NOMO-1 treated with dmso at 0.1 percent for 144 hours (cell line): ENCODE data around the gene GOLGA8S.
"Not testable (repeated sequence)": the region's sequence is repeated elsewhere in the genome, so short reads cannot be mapped to it uniquely, and the experiment has no call there.

Experiments used
- DNase-seq: peaks from one replicate; lab custom pipeline; 2025; ENCODE audit not compliant: unreplicated experiment; lab: John Stamatoyannopoulos, UW

The GOLGA8S gene

GRCh38 chr15:23354448-23354847 lies at the start of gene GOLGA8S:
GOLGA8S (plus strand) TSS chr15:23354748; CDS start chr15:23354810, 62 bp downstream.
- not testable (repeated sequence) for DNase-seq

GRCh38 chr15:23304805-23305204 lies 49.7 kb upstream of the GOLGA8S start:
- not testable (repeated sequence) for DNase-seq

DNA sequence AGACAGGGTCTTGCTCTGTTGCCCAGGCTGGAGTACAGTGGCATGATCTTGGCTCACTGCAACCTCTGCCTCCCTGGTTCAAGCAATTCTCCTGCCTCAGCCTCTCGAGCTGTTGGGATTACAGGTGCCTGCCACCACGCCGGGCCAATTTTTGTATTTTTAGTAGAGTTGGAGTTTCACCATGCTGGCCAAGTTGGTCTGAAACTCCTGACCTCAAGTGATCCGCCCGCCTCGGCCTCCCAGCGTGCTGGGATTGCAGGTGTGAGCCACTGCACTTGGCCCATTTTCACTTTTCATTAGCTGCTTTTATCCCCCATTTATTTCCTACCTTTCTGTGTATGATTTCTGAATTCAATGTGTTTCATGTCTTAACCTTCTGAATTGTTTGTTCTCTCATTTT lies 48.6 kb upstream of the GOLGA8S start:
- not testable (repeated sequence) for DNase-seq

- not testable (repeated sequence) for DNase-seq
Measured at GRCh38 chr15:23311233-23311632, 43.3 kb upstream of the GOLGA8S start.

GRCh38 chr15:23334096-23334495 lies 20.5 kb upstream of the GOLGA8S start, which contains the start of gene GOLGA6L26:
GOLGA6L26 (minus strand) TSS chr15:23334196; CDS start chr15:23334135, 61 bp downstream.
- not testable (repeated sequence) for DNase-seq

GRCh38 chr15:23362622-23363021 lies 8.1 kb downstream of the GOLGA8S start:
- not testable (repeated sequence) for DNase-seq

DNA sequence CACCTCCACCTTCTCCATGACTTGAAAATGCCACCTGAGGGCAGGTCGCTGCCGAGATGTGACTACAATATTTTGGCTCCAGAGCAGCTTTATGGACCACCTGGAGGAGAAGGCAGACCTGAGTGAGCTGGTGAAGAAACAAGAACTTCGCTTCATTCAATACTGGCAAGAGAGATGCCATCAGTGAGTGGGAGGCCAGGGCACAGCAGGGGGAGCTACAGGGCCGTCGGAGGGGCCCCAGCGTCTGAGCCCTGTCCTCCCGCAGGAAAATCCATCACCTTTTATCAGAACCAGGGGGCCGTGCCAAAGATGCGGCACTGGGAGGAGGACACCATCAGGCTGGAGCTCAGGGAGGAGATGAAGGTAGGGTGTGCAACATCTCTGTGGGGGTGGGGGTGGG lies 9.7 kb downstream of the GOLGA8S start:
- DNase-seq, result not testable (repeated sequence)

DNA sequence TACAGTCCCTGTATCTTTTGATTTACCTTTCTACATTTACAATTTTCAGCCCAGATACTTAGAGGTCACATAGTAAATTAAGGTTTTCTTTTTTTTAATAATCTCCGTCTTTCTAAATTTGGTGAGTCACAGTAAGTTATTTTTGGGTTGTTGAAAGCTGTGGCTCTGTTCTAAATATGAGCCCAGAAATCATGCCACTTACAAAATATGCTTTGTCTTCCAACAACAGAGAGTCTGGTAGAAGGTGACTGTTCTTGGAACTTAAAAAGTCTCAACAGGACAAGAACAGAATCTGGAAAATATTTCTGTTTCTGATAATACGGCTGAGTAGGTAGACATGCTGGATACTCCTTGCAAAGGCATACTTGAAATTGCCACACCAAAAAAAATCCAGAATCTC lies 16.0 kb downstream of the GOLGA8S start:
- DNase-seq, result no peak

GRCh38 chr15:23371134-23371533 lies 16.6 kb downstream of the GOLGA8S start:
- DNase-seq, result not testable (repeated sequence)

DNA sequence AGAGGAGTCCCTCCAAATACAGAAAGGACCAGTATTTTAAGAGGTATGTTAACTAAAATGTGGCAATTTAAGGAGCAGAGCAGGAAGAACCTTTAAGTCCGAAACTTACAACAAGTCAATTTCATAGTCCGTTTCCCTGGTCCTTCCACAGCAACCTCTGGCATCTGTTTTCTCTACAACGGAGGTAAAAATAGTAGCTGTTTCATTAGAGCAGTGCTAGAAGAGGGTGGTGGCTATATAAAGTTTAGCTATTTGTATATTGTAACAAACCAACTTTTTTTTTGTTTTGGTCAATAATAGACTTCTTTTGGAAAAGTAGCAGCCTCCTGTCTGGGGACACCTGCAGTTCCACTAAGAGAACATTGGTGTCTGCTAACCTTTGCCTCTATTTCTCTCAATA lies 17.3 kb downstream of the GOLGA8S start:
- DNase-seq, result not testable (repeated sequence)

- no peak for DNase-seq
Measured at GRCh38 chr15:23372284-23372683, 17.7 kb downstream of the GOLGA8S start.

DNA sequence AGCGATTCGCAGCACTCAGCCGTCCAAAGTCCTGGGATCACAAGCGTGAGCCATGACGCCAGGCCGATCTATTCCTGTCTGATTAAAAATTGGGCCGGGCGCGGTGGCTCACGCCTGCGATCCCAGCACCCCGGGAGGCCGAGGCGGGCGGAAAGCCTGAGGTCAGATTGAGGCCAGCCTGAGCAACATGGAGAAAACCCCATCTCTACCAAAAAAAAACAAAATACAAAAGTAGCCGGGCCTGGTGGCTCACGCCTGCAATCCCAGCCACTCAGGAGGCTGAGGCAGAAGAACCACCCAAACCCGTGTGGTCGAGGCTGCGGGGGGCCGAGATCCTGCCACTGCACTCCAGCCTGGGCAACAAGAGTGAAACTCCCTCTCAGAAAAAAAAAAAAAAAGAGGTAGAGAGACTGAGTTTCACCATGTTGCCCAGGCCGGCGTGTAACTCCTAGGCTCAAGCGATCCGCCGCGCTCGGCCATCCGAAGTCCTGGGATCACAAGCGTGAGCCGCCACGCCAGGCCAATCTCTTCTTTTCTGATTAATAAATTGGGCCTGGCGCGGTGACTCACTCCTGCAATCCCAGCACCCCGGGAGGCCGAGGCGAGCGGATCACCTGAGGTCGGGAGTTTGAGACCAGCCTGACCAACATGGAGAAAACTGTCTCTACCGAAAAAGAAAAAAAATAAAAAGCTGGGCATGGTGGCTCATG lies 18.5 kb downstream of the GOLGA8S start:
- DNase-seq, result not testable (repeated sequence)

- not testable (repeated sequence) for DNase-seq
Measured at GRCh38 chr15:23374226-23374625, 19.7 kb downstream of the GOLGA8S start.

DNA sequence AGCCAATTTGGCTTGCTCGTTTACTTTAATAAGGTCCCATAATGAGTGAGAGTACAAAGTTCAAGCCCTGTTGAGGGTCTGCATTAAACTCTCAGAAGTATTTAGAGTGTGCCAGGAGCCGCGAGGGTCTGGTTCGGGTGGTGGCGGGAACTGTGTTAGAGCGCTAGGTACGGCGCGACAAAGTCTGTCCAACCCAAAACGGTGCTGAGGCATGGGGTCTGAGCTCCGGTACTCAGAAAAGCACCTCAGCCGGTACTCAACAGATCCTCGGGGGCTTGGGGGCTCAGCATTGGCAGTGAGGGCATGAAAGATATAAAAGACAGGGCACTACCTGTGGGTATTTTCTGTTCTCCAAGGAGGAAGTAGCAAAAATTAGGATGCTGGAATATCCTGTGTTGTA lies 24.4 kb downstream of the GOLGA8S start:
- DNase-seq, result not testable (repeated sequence)

GRCh38 chr15:23380700-23381099 lies 26.2 kb downstream of the GOLGA8S start:
- DNase-seq, result not testable (repeated sequence)

- not testable (repeated sequence) for DNase-seq
Measured at GRCh38 chr15:23381192-23381591, 26.6 kb downstream of the GOLGA8S start.

- no peak for DNase-seq
Measured at GRCh38 chr15:23384371-23384770, 29.8 kb downstream of the GOLGA8S start.

DNA sequence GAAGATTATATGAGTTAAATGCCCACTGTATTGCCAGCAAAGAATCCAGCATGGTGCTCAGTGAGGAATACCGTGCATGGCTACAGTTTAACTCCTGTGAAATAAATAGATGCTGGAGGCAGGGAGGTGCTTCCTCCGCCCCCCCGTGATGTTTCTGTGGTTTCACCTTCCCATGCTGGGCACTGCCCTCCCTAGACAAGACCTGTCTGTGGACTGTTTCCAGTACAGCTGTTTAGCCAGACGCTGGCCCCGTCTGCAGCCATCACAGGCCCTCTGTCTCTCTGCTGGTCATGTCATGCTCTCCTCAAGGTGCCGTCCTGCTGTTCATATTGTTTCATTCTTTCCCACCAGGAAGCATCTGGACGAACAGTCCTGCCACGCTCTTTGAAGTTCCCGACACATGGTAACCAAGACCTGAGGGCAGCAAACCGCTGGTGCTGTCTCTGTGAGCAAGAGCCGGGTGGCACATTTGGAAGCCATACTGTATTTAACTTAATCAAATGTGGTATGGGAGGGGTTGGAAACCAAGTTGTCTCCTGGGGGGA lies 31.4 kb downstream of the GOLGA8S start:
- DNase-seq, result no peak

DNA sequence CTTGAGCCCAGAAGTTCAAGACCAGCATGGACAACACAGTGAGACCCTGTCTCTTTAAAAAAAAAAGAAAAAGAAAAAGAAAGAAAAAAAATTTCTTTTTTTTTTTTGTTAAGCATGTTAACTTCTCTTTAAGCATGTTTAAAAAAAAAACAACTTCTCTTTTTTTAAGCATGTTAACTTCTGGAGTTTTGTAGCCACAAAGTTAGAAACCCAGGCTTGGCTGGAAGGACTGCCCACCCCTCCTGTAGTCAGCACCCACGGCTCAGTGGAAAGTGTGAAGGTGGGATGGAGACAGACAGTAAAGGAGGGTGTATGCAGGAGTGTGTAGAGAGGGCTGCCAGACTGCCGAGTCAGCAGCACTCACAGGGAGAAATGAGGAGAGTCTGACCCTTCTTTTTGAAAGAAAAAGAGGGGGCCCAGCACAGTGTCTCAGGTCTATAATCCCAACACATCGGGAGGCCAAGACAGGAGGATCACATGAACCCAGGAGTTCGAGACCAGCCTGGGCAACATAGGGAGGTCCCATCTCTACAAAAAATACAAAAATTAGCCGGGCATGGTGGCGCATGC lies 33.2 kb downstream of the GOLGA8S start:
- DNase-seq, result no peak

- no peak for DNase-seq
Measured at GRCh38 chr15:23395030-23395692, 40.6 kb downstream of the GOLGA8S start.

DNA sequence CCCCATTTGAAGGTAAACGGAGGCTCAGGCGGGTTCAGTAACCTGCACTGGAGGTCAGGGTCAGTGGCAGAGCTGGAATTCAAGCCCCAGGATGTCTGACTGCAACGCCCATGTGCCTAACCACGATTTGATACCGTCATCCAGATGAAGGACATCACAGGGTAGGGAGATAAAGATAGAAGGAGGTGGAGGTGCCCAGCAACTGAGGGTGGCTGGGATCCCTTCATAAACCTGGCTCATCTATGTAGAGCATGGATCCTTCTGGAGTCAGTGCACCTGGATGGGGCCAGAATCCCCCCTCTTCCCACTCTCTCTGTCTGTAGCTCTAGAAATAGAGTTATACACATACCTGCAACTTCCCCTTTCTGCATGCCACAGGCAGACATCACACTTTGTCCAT lies 41.3 kb downstream of the GOLGA8S start:
- no peak for DNase-seq

DNA sequence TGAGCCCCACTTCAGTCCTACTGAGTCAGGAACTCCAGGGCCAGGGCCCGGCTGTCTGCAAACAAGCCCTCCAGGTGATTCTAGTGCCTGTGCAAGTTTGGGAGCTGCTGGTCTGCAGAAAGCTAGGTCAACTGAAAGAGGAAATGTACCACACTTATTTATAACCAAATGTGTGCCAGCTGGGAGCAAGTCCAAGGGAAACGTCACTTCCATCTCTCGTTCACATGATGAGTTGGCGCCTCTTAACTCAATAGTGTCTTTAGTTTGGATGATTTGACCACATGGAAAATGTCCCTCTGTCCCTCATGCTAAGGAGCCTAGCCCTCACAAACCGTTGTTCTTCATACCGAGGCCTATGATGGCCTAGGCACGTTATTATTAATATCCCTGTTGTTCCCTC lies 43.2 kb downstream of the GOLGA8S start:
- DNase-seq, result no peak
